22Rv1 (cell line): Measurements from ENCODE around the gene GPR25.

ENCODE experiments used
- CTCF ChIP-seq: fragments of 450-650 bp; IDR thresholded peaks from 2 replicates; pipeline ENCODE4 v1.5.1; 2017; ENCODE audit warnings: mild to moderate bottlenecking
- ZFX ChIP-seq: fragments of 450-650 bp; IDR thresholded peaks from 2 replicates; pipeline ENCODE4 v1.6.1; 2017; ENCODE audit warnings: antibody characterized with exemption, borderline replicate concordance

GRCh38 chr1:200867018-200867811, 5.6 kb upstream of the GPR25 start:
- no peak for TF ChIP-seq CTCF
- no peak for TF ChIP-seq ZFX
